OCI-LY1 (cell line): ENCODE data around the gene IL6R.

Experiments used
- H2AFZ ChIP-seq: fragments of 200-600 bp; sonication (generic), shearing (Covaris generic); 2 replicates; pipeline ENCODE4 v1.6.0; 2014; ENCODE audit warnings: antibody characterized with exemption, mild to moderate bottlenecking, low read length
- H3F3A ChIP-seq: fragments of 200-600 bp; sonication (generic), shearing (Covaris generic); 2 replicates; pipeline ENCODE4 v1.6.0; 2014; ENCODE audit warnings: mild to moderate bottlenecking, antibody characterized with exemption, low read length, moderate library complexity; ENCODE audit not compliant: insufficient read depth
- H3K27ac ChIP-seq: fragments of 200-600 bp; sonication (generic); 2 replicates; pipeline ENCODE4 v1.5.1; 2014; ENCODE audit warnings: low read length, mixed run types, mild to moderate bottlenecking, low read depth; ENCODE audit not compliant: poor library complexity, severe bottlenecking
- H3K27me3 ChIP-seq: fragments of 200-600 bp; sonication (generic); 2 replicates; pipeline ENCODE4 v1.6.0; 2014; ENCODE audit warnings: antibody characterized with exemption, mild to moderate bottlenecking, low read length, moderate library complexity; ENCODE audit not compliant: insufficient read depth
- H3K36me3 ChIP-seq: fragments of 200-600 bp; sonication (generic); 2 replicates; pipeline ENCODE4 v1.6.1; 2014; ENCODE audit warnings: mild to moderate bottlenecking, antibody characterized with exemption, low read length, moderate library complexity, mixed read lengths; ENCODE audit not compliant: insufficient read depth
- H3K4me1 ChIP-seq: fragments of 200-600 bp; sonication (generic); 2 replicates; pipeline ENCODE4 v1.5.1; 2014; ENCODE audit warnings: mild to moderate bottlenecking, low read length, moderate library complexity; ENCODE audit not compliant: insufficient read depth, severe bottlenecking
- H3K4me2 ChIP-seq: fragments of 200-600 bp; sonication (generic), shearing (Covaris generic); 2 replicates; pipeline ENCODE4 v1.6.1; 2014; ENCODE audit warnings: low read length
- H3K4me3 ChIP-seq: fragments of 200-600 bp; sonication (generic); 2 replicates; pipeline ENCODE4 v1.5.1; 2014; ENCODE audit warnings: low read length, low read depth, mild to moderate bottlenecking, mixed read lengths; ENCODE audit not compliant: poor library complexity, severe bottlenecking
- H3K79me2 ChIP-seq: fragments of 200-600 bp; shearing (Covaris generic); 2 replicates; pipeline ENCODE4 v1.6.1; 2016; ENCODE audit warnings: mixed run types, low read length, mixed read lengths; ENCODE audit not compliant: insufficient read depth
- H3K9ac ChIP-seq: fragments of 200-600 bp; sonication (generic), shearing (Covaris generic); 2 replicates; pipeline ENCODE4 v1.6.1; 2014; ENCODE audit warnings: mild to moderate bottlenecking, low read length, mixed read lengths
- H3K9me2 ChIP-seq: fragments of 200-600 bp; sonication (generic), shearing (Covaris generic); 2 replicates; pipeline ENCODE4 v1.6.1; 2014; ENCODE audit warnings: low read depth, mild to moderate bottlenecking, low read length, mixed read lengths
- H3K9me3 ChIP-seq: fragments of 200-600 bp; shearing (Covaris generic); 2 replicates; pipeline ENCODE4 v1.6.1; 2014; ENCODE audit warnings: low read length, mixed read lengths
- H4K20me1 ChIP-seq: fragments of 200-600 bp; sonication (generic), shearing (Covaris generic); 2 replicates; pipeline ENCODE4 v1.6.0; 2016; ENCODE audit warnings: mild to moderate bottlenecking, low read length; ENCODE audit not compliant: insufficient read depth
- EZH2 ChIP-seq: fragments of 200-600 bp; sonication (generic), shearing (Covaris generic); IDR thresholded peaks from 2 replicates; pipeline ENCODE4 v1.8.0; 2017; ENCODE audit warnings: borderline replicate concordance, mixed run types, mild to moderate bottlenecking, antibody characterized with exemption, low read length, moderate library complexity, mixed read lengths
- TF ChIP-seq, protein P1 (sequence below): fragments of 200-600 bp; sonication (generic), shearing (Covaris generic); IDR thresholded peaks from 2 replicates; pipeline ENCODE4 v1.5.1; 2017; ENCODE audit warnings: mild to moderate bottlenecking, antibody characterized with exemption, low read length, moderate library complexity, mixed read lengths

Gene IL6R

DNA sequence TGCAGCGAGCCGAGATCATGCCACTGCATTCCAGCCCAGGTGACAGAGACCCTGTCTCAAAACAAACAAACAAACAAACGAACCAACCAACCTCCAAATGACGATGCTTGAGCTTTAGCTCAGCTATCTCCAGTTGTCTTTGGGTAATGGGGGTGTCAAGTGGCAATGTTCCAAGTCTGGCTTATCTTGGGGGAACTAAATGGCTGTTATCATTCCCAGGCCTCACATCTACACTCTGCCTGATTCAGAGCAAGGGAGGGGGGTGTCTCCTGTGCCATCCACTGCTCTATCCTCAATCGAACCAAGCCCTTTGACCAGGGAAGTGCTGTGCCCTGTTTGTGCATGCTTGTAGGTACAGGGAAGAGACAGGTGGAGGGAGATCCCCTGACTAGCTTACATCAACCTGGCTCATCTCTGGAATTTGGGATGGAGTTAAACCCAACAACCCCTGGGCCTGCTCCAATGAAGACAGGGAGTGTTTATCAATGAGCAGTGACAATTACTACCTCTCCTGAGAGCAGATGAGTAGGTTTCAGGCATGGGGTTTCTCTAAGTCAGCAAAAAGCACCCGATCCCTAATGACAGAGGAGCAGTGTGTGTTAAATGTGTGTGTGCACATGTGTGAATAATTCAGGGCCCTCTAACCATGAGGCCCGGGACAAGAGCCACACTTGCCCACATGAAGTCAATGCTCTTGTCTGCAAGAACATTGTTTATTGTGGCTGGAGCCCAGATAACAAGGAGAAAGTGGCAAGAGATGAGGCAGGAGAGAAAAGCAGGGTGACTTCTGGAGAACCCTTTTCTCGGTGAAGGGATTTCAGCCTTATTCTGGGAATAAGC lies 20.3 kb upstream of the IL6R start:
- Histone ChIP-seq H4K20me1 (no peaks in the 10 kb centered on the region), H3K27ac (no peak overlapping the region), H3K9ac (no peak overlapping the region), H2AFZ (no peak overlapping the region), H3K4me3 (no peak overlapping the region), H3K9me2 (no peaks in the 10 kb centered on the region), H3K9me3 (no peaks in the 10 kb centered on the region), H3K36me3 (no peaks in the 10 kb centered on the region), H3F3A (no peaks in the 10 kb centered on the region), H3K4me2 (no peak overlapping the region), H3K4me1 (peaks cover 18% of the 10 kb centered on the region), H3K27me3 (no peaks in the 10 kb centered on the region; the same call in 1 of the 2 replicates), H3K79me2 (no peaks in the 10 kb centered on the region)
- TF ChIP-seq EZH2: no peak
- TF ChIP-seq, protein P1, sequence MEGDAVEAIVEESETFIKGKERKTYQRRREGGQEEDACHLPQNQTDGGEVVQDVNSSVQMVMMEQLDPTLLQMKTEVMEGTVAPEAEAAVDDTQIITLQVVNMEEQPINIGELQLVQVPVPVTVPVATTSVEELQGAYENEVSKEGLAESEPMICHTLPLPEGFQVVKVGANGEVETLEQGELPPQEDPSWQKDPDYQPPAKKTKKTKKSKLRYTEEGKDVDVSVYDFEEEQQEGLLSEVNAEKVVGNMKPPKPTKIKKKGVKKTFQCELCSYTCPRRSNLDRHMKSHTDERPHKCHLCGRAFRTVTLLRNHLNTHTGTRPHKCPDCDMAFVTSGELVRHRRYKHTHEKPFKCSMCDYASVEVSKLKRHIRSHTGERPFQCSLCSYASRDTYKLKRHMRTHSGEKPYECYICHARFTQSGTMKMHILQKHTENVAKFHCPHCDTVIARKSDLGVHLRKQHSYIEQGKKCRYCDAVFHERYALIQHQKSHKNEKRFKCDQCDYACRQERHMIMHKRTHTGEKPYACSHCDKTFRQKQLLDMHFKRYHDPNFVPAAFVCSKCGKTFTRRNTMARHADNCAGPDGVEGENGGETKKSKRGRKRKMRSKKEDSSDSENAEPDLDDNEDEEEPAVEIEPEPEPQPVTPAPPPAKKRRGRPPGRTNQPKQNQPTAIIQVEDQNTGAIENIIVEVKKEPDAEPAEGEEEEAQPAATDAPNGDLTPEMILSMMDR: no peak

DNA sequence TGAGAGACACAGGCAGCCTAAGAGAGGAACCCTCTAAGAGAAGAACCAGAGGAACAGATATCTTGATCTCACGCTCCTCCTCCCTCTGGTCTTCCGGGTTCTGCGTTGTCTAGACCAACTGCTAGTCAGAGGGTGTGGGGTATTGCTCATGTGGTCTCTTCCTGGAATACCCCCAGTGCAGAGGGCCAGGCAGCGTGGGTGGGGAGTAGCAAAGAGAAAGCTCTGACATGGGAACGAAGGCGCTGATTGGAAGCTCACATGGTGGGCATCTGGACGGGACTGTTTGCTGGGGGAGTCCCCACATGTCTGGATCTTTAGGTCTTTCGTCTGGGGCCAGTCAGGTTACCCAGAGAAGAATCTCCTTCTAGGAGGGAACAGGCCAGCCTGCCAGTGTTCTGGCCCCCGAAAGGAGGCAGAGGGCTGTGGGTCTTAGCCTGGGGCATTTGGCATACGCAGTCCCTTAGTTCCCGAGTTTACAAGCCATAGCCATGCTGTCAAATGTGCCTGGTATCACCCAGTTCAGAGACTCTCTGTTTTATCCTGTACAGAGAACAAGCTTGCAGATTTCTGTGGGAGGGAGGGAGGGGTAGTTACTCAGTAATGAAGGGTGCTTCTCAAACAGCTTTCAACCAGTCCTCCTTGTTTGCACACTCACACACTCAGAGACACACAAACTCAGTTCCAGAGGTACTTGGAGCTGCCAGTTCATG lies 18.3 kb upstream of the IL6R start:
- Histone ChIP-seq H3K27ac (no peak overlapping the region), H3K27me3 (no peaks in the 10 kb centered on the region), H4K20me1 (no peaks in the 10 kb centered on the region), H2AFZ (peak overlapping the region; percentile 87), H3K79me2 (no peaks in the 10 kb centered on the region), H3K4me1 (peaks cover 18% of the 10 kb centered on the region), H3K36me3 (no peaks in the 10 kb centered on the region), H3K9me2 (no peaks in the 10 kb centered on the region), H3F3A (no peaks in the 10 kb centered on the region), H3K9ac (no peak overlapping the region), H3K4me3 (peak overlapping the region; percentile 12), H3K4me2 (peak overlapping the region; percentile 47), H3K9me3 (no peaks in the 10 kb centered on the region)
- TF ChIP-seq, protein P1: no peak
- no peak for TF ChIP-seq EZH2

GRCh38 chr1:154391086-154391770 lies 13.9 kb upstream of the IL6R start:
- no peaks in the 10 kb centered on the region for H3K9me2 ChIP-seq
- no peak overlapping the region for H3K9ac ChIP-seq
- H3K4me3 ChIP-seq: no peak overlapping the region
- TF ChIP-seq EZH2: no peak
- TF ChIP-seq, protein P1: no peak
- H3K4me1 ChIP-seq: peaks cover 9% of the 10 kb centered on the region
- no peaks in the 10 kb centered on the region for H4K20me1 ChIP-seq
- H3K36me3 ChIP-seq: no peaks in the 10 kb centered on the region
- no peak overlapping the region for H2AFZ ChIP-seq
- H3F3A ChIP-seq: no peaks in the 10 kb centered on the region
- no peaks in the 10 kb centered on the region for H3K9me3 ChIP-seq
- no peak overlapping the region for H3K27ac ChIP-seq
- H3K27me3 ChIP-seq: no peaks in the 10 kb centered on the region
- no peaks in the 10 kb centered on the region for H3K79me2 ChIP-seq
- H3K4me2 ChIP-seq: no peak overlapping the region
